Breast epithelium (tissue), 4 donors: ENCODE measurements around the gene VSTM2L. TPM values are rescaled to one million over a fixed set of nuclear protein-coding genes. Genes with fewer than 3 reads are reported as not detected.

Source experiments
- DNase-seq, 2 donors: peaks; one replicate each; pipeline ENCODE4 v3.0.0-alpha.2; 2019; ENCODE audit warnings: low spot score in 2 of 2
- H3K27ac ChIP-seq, 2 donors: fragments of 200-600 bp; sonication (generic) in 1 of 2; one replicate each; pipeline ENCODE4 v1.5.1; 2016 to 2019; ENCODE audit warnings: mild to moderate bottlenecking in 1 of 2
- H3K27me3 ChIP-seq, 2 donors: fragments of 200-600 bp; sonication (generic) in 1 of 2; one replicate each; pipeline versions ENCODE4 v1.5.1 to v1.6.0; 2017 to 2019; ENCODE audit warnings: control low read depth in 1 of 2, mild to moderate bottlenecking in 1 of 2
- H3K36me3 ChIP-seq: fragments of 200-600 bp; one replicate; pipeline ENCODE4 v1.5.1; 2019
- H3K4me1 ChIP-seq, 2 donors: fragments of 200-600 bp; sonication (generic); one replicate each; pipeline ENCODE4 v1.5.1; 2016 to 2019; ENCODE audit warnings: control low read depth in 1 of 2
- H3K4me3 ChIP-seq, 3 donors: fragments of 200-600 bp; sonication (generic); 1 replicate in 2 of 3; 2 replicates in 1 of 3; pipeline ENCODE4 v1.5.1; 2016 to 2019; ENCODE audit warnings: mild to moderate bottlenecking in 3 of 3, moderate library complexity in 2 of 3
- H3K9me3 ChIP-seq, 2 donors: fragments of 200-600 bp; sonication (generic) in 1 of 2; one replicate each; pipeline ENCODE4 v1.5.1; 2016 to 2019; ENCODE audit warnings: control low read depth in 1 of 2
- CTCF ChIP-seq, 3 donors: fragments of 450-650 bp; IDR thresholded peaks; one replicate each; pipeline ENCODE4 v1.5.1; 2016 to 2017; ENCODE audit warnings: antibody characterized with exemption in 3 of 3, mild to moderate bottlenecking in 3 of 3, moderate library complexity in 3 of 3
- POLR2A ChIP-seq: fragments of 450-650 bp; IDR thresholded peaks from one replicate; pipeline ENCODE4 v1.6.1; 2016; ENCODE audit warnings: antibody characterized with exemption, mild to moderate bottlenecking, moderate library complexity
- POLR2AphosphoS5 ChIP-seq, 3 donors: sonication (generic); formaldehyde crosslinking; IDR thresholded peaks; one replicate each; pipeline ENCODE4 v1.6.1; 2017; ENCODE audit warnings: antibody characterized with exemption in 3 of 3
- intact Hi-C: fragments of 100-400 bp; cut with DNase I; formaldehyde crosslinking; loops from one replicate; pipeline ENCODE4 v1.15.1; 2023; ENCODE audit warnings: low total_unique reads
- total RNA-seq, 3 donors: library from RNA; depleted of rRNA; stranded (reverse); fragments of >200 nt; gene quantifications; one replicate each; pipeline ENCODE4 v1.1.0, GENCODE V29; 2016

The VSTM2L gene
- total RNA-seq, 3 donors from 2014 or later: 0.33 to 0.48 (median 0.44) TPM

- Histone ChIP-seq H3K36me3 (no peaks in the 10 kb centered on the region), H3K27me3 (no peaks in the 10 kb centered on the region), H3K4me3 (no peak overlapping the region), H3K9me3 (no peaks in the 10 kb centered on the region), H3K4me1 (no peaks in the 10 kb centered on the region), H3K27ac (no peak overlapping the region)
- intact Hi-C loops: no loop called here
- DNase-seq: peak in 1 of 2 donors; percentile 17
- no peak for TF ChIP-seq POLR2AphosphoS5 (IDR thresholded peaks at IDR 0.05)
- no peak for TF ChIP-seq CTCF (IDR thresholded peaks at IDR 0.05)
- no peak for TF ChIP-seq POLR2A
These were observed 35.3 kb downstream of the VSTM2L start for GRCh38 chr20:37938181-37938750.

- intact Hi-C loops: no loop called here
- Histone ChIP-seq H3K36me3 (no peaks in the 10 kb centered on the region), H3K27me3 (no peaks in the 10 kb centered on the region), H3K4me1 (no peaks in the 10 kb centered on the region), H3K27ac (no peak overlapping the region), H3K4me3 (no peak overlapping the region), H3K9me3 (no peaks in the 10 kb centered on the region)
- DNase-seq: peak in 1 of 2 donors; percentile 35
- TF ChIP-seq POLR2AphosphoS5 (IDR thresholded peaks at IDR 0.05): no peak
These were observed 36.0 kb downstream of the VSTM2L start for GRCh38 chr20:37938954-37939353.

GRCh38 chr20:37939701-37940560 lies 37.0 kb downstream of the VSTM2L start:
- Histone ChIP-seq H3K4me1 (no peaks in the 10 kb centered on the region), H3K9me3 (no peaks in the 10 kb centered on the region), H3K27me3 (peaks cover 0 to 3% of the 10 kb centered on the region in 2 donors), H3K36me3 (no peaks in the 10 kb centered on the region), H3K4me3 (no peak overlapping the region), H3K27ac (no peak overlapping the region)
- TF ChIP-seq POLR2AphosphoS5 (IDR thresholded peaks at IDR 0.05) (no peak), CTCF (IDR thresholded peaks at IDR 0.05) (no peak), POLR2A (no peak)
- intact Hi-C loops: no loop called here
- peak in 1 of 2 donors; percentile 25 for DNase-seq

- peak in 1 of 2 donors; percentile 34 for DNase-seq
These were observed 37.9 kb downstream of the VSTM2L start for GRCh38 chr20:37940858-37941257.

DNA sequence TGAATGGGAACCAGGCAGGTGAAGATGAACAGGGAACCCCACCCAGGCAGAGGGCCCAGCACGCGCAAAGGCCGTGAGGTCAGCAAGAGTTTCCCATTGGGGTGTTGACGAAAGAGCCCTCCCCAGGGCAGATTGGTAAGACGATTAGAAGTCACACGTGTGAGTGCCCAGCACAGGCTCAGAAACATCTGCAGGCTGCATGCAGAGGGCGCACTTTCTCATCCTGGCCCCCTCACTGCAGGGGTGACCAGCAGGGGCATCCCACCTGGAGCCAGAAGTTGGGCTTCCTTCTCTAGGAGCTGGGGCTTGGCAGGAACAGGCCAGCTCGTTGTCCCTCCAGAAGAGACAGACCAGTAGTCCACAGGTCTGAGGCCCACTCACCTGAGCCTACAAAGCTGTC lies 38.4 kb downstream of the VSTM2L start:
- TF ChIP-seq POLR2A (no peak), POLR2AphosphoS5 (IDR thresholded peaks at IDR 0.05) (no peak), CTCF (IDR thresholded peaks at IDR 0.05) (no peak)
- no peak overlapping the region for H3K4me3 ChIP-seq
- H3K27ac ChIP-seq: no peak overlapping the region
- H3K27me3 ChIP-seq: peaks cover 0 to 3% of the 10 kb centered on the region in 2 donors
- intact Hi-C loops: no loop called here
- no peaks in the 10 kb centered on the region for H3K9me3 ChIP-seq
- peak in 1 of 2 donors; percentile 48 for DNase-seq
- no peaks in the 10 kb centered on the region for H3K36me3 ChIP-seq
- no peaks in the 10 kb centered on the region for H3K4me1 ChIP-seq

More at GRCh38 chr20:37940858-37941257, 37.9 kb downstream of the VSTM2L start:
- H3K9me3 ChIP-seq: no peaks in the 10 kb centered on the region
- peaks cover 0 to 3% of the 10 kb centered on the region in 2 donors for H3K27me3 ChIP-seq
- H3K36me3 ChIP-seq: no peaks in the 10 kb centered on the region
- intact Hi-C loops: no loop called here
- no peak overlapping the region for H3K27ac ChIP-seq
- no peak overlapping the region for H3K4me3 ChIP-seq
- no peaks in the 10 kb centered on the region for H3K4me1 ChIP-seq
- TF ChIP-seq POLR2A: no peak

GRCh38 chr20:37941992-37942391 lies 39.1 kb downstream of the VSTM2L start:
- H3K27me3 ChIP-seq: peaks cover 0 to 6% of the 10 kb centered on the region in 2 donors
- peak in 1 of 2 donors; percentile 12 for DNase-seq

More at GRCh38 chr20:37941992-37942391, 39.1 kb downstream of the VSTM2L start:
- Histone ChIP-seq H3K36me3 (no peaks in the 10 kb centered on the region), H3K4me1 (no peaks in the 10 kb centered on the region), H3K27ac (no peak overlapping the region), H3K9me3 (no peaks in the 10 kb centered on the region), H3K4me3 (no peak overlapping the region)
- TF ChIP-seq POLR2AphosphoS5 (IDR thresholded peaks at IDR 0.05) (no peak), CTCF (IDR thresholded peaks at IDR 0.05) (no peak), POLR2A (no peak)
- intact Hi-C loops: no loop called here
